GM23338 (cell line): ENCODE measurements around the gene RSPH1. TPM values are rescaled to one million over a fixed set of nuclear protein-coding genes. Genes with fewer than 3 reads are reported as not detected.

Source experiments
- ATAC-seq: fragments of 200-7000 bp; cut with Tn5 transposase; 3 replicates; pipeline ENCODE4 v1.9.1; 2020
- DNase-seq: peaks from one replicate; pipeline ENCODE4 v3.0.0-alpha.2; 2015; ENCODE audit warnings: low spot score
- H2AFZ ChIP-seq: fragments of 200-600 bp; sonication (generic); 2 replicates; pipeline ENCODE4 v1.8.0; 2016; ENCODE audit warnings: antibody characterized with exemption, mild to moderate bottlenecking, moderate library complexity
- H3F3A ChIP-seq: fragments of 200-600 bp; sonication (generic); replicated peaks from 2 replicates; pipeline ENCODE4 v1.8.0; 2017; ENCODE audit warnings: antibody characterized with exemption, mixed run types, low read depth
- H3K27ac ChIP-seq: fragments of 200-600 bp; sonication (generic); 2 replicates; pipeline ENCODE4 v1.6.1; 2016; ENCODE audit warnings: low read depth
- H3K27me3 ChIP-seq: fragments of 200-600 bp; sonication (generic); 2 replicates; pipeline ENCODE4 v1.8.0; 2016; ENCODE audit warnings: mild to moderate bottlenecking, mixed run types, moderate library complexity; ENCODE audit not compliant: insufficient read depth
- H3K36me3 ChIP-seq: fragments of 200-600 bp; sonication (generic); 2 replicates; pipeline ENCODE4 v1.8.0; 2016; ENCODE audit warnings: mild to moderate bottlenecking; ENCODE audit not compliant: insufficient read depth
- H3K4me1 ChIP-seq: fragments of 200-600 bp; sonication (generic); 2 replicates; pipeline ENCODE4 v1.8.0; 2016; ENCODE audit warnings: mild to moderate bottlenecking, moderate library complexity; ENCODE audit not compliant: insufficient read depth
- H3K4me2 ChIP-seq: fragments of 200-600 bp; sonication (generic); 2 replicates; pipeline ENCODE4 v1.7.1; 2017; ENCODE audit warnings: mixed run types
- H3K4me3 ChIP-seq: fragments of 200-600 bp; sonication (generic); 2 replicates; pipeline ENCODE4 v1.6.1; 2016; ENCODE audit warnings: mixed run types
- H3K79me2 ChIP-seq: fragments of 200-600 bp; sonication (generic); replicated peaks from 2 replicates; pipeline ENCODE4 v1.8.0; 2017; ENCODE audit warnings: mild to moderate bottlenecking; ENCODE audit not compliant: insufficient read depth
- H3K9me2 ChIP-seq: fragments of 200-600 bp; sonication (generic); 2 replicates; pipeline ENCODE4 v1.8.0; 2017; ENCODE audit not compliant: insufficient read depth
- H4K20me1 ChIP-seq: fragments of 200-600 bp; sonication (generic); replicated peaks from 2 replicates; pipeline ENCODE4 v1.8.0; 2017; ENCODE audit warnings: mild to moderate bottlenecking; ENCODE audit not compliant: insufficient read depth
- H3K27ac Mint-ChIP-seq: 2 replicates; pipeline ENCODE4 v1.8.0; 2020; ENCODE audit warnings: inconsistent platforms, mild to moderate bottlenecking, moderate library complexity, mixed read lengths
- H3K27me3 Mint-ChIP-seq: 3 replicates; pipeline ENCODE4 v1.8.0; 2022; ENCODE audit warnings: low read depth, mild to moderate bottlenecking, moderate library complexity, mixed read lengths, inconsistent platforms; ENCODE audit not compliant: insufficient read depth, poor library complexity
- H3K36me3 Mint-ChIP-seq: 3 replicates; pipeline ENCODE4 v1.8.0; 2021; ENCODE audit warnings: low read depth, mild to moderate bottlenecking, inconsistent platforms, moderate library complexity, mixed read lengths
- H3K4me1 Mint-ChIP-seq: 3 replicates; pipeline ENCODE4 v1.8.0; 2020; ENCODE audit warnings: mild to moderate bottlenecking, inconsistent platforms, mixed read lengths
- H3K4me3 Mint-ChIP-seq: 3 replicates; pipeline ENCODE4 v1.8.0; 2021; ENCODE audit warnings: moderate library complexity, mild to moderate bottlenecking, inconsistent platforms, mixed read lengths
- H3K9me3 Mint-ChIP-seq: 3 replicates; pipeline ENCODE4 v1.8.0; 2020; ENCODE audit warnings: moderate library complexity, mild to moderate bottlenecking, inconsistent platforms, mixed read lengths
- CREB1 ChIP-seq: fragments of 250-450 bp; sonication (Bioruptor Pico); IDR thresholded peaks from 2 replicates; pipeline ENCODE4 v1.5.0; 2020; ENCODE audit warnings: low read depth, mild to moderate bottlenecking, moderate library complexity
- CTCF ChIP-seq, 2 experiments: fragments of 200-600 bp in 1 of 2; sonication (generic) in 1 of 2; conservative IDR thresholded peaks; 2 replicates each; pipeline versions ENCODE4 v1.5.1 to v1.6.1; 2016 to 2017; ENCODE audit warnings: antibody characterized with exemption in 2 of 2, low read depth in 2 of 2, mild to moderate bottlenecking in 2 of 2, moderate library complexity in 1 of 2
- EZH2 ChIP-seq: fragments of 200-600 bp; sonication (generic); IDR thresholded peaks from one replicate; pipeline ENCODE4 v1.8.0; 2017; ENCODE audit warnings: antibody characterized with exemption, mild to moderate bottlenecking, low read depth; ENCODE audit not compliant: unreplicated experiment
- EZH2phosphoT487 ChIP-seq: fragments of 200-600 bp; sonication (generic); IDR thresholded peaks from one replicate; pipeline ENCODE4 v1.8.1; 2018; ENCODE audit warnings: antibody characterized with exemption; ENCODE audit not compliant: unreplicated experiment
- JUNB ChIP-seq: IDR thresholded peaks from one replicate; pipeline ENCODE4 v1.6.1; 2016; ENCODE audit warnings: antibody characterized with exemption; ENCODE audit not compliant: unreplicated experiment
- NANOG ChIP-seq: IDR thresholded peaks from 2 replicates; pipeline ENCODE4 v1.6.1; 2016; ENCODE audit warnings: antibody characterized with exemption, borderline replicate concordance
- POLR2AphosphoS5 ChIP-seq: IDR thresholded peaks from 2 replicates; pipeline ENCODE4 v1.6.1; 2016; ENCODE audit warnings: antibody characterized with exemption, low read depth
- STAT1 ChIP-seq: IDR thresholded peaks from one replicate; pipeline ENCODE4 v1.6.1; 2016; ENCODE audit warnings: antibody characterized with exemption; ENCODE audit not compliant: unreplicated experiment
- ZNF114 ChIP-seq: fragments of 250-450 bp; sonication (Bioruptor Pico); IDR thresholded peaks from 2 replicates; pipeline ENCODE4 v1.5.0; 2020; ENCODE audit warnings: mild to moderate bottlenecking, moderate library complexity
- ZNF331 ChIP-seq: fragments of 250-450 bp; sonication (Bioruptor Pico); IDR thresholded peaks from 2 replicates; pipeline ENCODE4 v1.5.0; 2020; ENCODE audit warnings: low read depth, mild to moderate bottlenecking, moderate library complexity
- polyA plus RNA-seq: library from polyadenylated mRNA; unstranded; fragments of >200 nt; fragmentation: Nextera tagmentation; extraction: Ambion mirVana; gene quantifications from 2 replicates; pipeline ENCODE4 v1.2.1, GENCODE V29; 2016
- total RNA-seq: library from RNA; depleted of rRNA; stranded (reverse); fragments of >200 nt; shearing (Covaris generic); gene quantifications from 2 replicates; pipeline ENCODE4 v1.2.3, GENCODE V29; 2014
- TF ChIP-seq, protein P1 (sequence below): IDR thresholded peaks from one replicate; pipeline ENCODE4 v1.6.1; 2018; ENCODE audit warnings: antibody characterized with exemption; ENCODE audit not compliant: unreplicated experiment
- TF ChIP-seq, protein P2 (sequence below): IDR thresholded peaks from 2 replicates; pipeline ENCODE4 v1.6.1; 2016; ENCODE audit warnings: antibody characterized with exemption

Gene RSPH1
- total and polyA plus RNA-seq, 2 experiments from 2014 or later, result 0.23 TPM; not detected in 1

GRCh38 chr21:42471716-42472330 is 24.2 kb downstream of the RSPH1 start:
- no peak overlapping the region for H3K4me2 ChIP-seq
- no peaks in the 10 kb centered on the region for H4K20me1 ChIP-seq
- Mint-ChIP-seq H3K36me3 (no peaks in the 10 kb centered on the region), H3K4me3 (no peak overlapping the region), H3K9me3 (no peaks in the 10 kb centered on the region), H3K27ac (no peak overlapping the region), H3K4me1 (peaks cover 26% of the 10 kb centered on the region), H3K27me3 (peaks cover 6% of the 10 kb centered on the region)
- H3K4me1 ChIP-seq, result peaks cover 7% of the 10 kb centered on the region
- TF ChIP-seq POLR2AphosphoS5 (no peak), EZH2phosphoT487 (no peak), EZH2 (no peak), NANOG (no peak), CTCF (conservative IDR thresholded peaks at IDR 0.05; ENCODE audit: low read depth in 2 of 2) (no peak), STAT1 (no peak), ZNF114 (CRISPR knock-in tag) (no peak), JUNB (no peak), ZNF331 (CRISPR knock-in tag) (no peak), CREB1 (CRISPR knock-in tag) (no peak)
- TF ChIP-seq, protein P1, sequence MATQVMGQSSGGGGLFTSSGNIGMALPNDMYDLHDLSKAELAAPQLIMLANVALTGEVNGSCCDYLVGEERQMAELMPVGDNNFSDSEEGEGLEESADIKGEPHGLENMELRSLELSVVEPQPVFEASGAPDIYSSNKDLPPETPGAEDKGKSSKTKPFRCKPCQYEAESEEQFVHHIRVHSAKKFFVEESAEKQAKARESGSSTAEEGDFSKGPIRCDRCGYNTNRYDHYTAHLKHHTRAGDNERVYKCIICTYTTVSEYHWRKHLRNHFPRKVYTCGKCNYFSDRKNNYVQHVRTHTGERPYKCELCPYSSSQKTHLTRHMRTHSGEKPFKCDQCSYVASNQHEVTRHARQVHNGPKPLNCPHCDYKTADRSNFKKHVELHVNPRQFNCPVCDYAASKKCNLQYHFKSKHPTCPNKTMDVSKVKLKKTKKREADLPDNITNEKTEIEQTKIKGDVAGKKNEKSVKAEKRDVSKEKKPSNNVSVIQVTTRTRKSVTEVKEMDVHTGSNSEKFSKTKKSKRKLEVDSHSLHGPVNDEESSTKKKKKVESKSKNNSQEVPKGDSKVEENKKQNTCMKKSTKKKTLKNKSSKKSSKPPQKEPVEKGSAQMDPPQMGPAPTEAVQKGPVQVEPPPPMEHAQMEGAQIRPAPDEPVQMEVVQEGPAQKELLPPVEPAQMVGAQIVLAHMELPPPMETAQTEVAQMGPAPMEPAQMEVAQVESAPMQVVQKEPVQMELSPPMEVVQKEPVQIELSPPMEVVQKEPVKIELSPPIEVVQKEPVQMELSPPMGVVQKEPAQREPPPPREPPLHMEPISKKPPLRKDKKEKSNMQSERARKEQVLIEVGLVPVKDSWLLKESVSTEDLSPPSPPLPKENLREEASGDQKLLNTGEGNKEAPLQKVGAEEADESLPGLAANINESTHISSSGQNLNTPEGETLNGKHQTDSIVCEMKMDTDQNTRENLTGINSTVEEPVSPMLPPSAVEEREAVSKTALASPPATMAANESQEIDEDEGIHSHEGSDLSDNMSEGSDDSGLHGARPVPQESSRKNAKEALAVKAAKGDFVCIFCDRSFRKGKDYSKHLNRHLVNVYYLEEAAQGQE, result no peak
- TF ChIP-seq, protein P2, sequence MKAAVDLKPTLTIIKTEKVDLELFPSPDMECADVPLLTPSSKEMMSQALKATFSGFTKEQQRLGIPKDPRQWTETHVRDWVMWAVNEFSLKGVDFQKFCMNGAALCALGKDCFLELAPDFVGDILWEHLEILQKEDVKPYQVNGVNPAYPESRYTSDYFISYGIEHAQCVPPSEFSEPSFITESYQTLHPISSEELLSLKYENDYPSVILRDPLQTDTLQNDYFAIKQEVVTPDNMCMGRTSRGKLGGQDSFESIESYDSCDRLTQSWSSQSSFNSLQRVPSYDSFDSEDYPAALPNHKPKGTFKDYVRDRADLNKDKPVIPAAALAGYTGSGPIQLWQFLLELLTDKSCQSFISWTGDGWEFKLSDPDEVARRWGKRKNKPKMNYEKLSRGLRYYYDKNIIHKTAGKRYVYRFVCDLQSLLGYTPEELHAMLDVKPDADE, result no peak
- H3K79me2 ChIP-seq, result no peaks in the 10 kb centered on the region
- no peaks in the 10 kb centered on the region for H3K9me2 ChIP-seq
- H3F3A ChIP-seq, result no peaks in the 10 kb centered on the region
- ATAC-seq (no peak), DNase-seq (no peak)
- H3K4me3 ChIP-seq, result no peak overlapping the region
- no peak overlapping the region for H3K27ac ChIP-seq
- no peak overlapping the region for H2AFZ ChIP-seq
- no peaks in the 10 kb centered on the region for H3K36me3 ChIP-seq
- H3K27me3 ChIP-seq, result no peaks in the 10 kb centered on the region
